Activated naive CD8-positive, alpha-beta T cell treated with anti-CD3 and anti-CD28 coated beads, Interleukin-2, amount 50 U/mL, for 16 hours (primary cell): ENCODE results near the gene OTUD7B.
"Not testable (repeated sequence)": the region's sequence is repeated elsewhere in the genome, so short reads cannot be mapped to it uniquely, and the experiment has no call there.

Experiments
- DNase-seq: peaks from one replicate; pipeline ENCODE4 v3.0.0-alpha.2; 2020; ENCODE audit warnings: low read depth, low spot score

OTUD7B gene

GRCh38 chr1:150003801-150004200, 6.7 kb downstream of the OTUD7B start:
- DNase-seq: no peak

- no peak for DNase-seq
Measured at GRCh38 chr1:150002217-150002616, 8.3 kb downstream of the OTUD7B start.

GRCh38 chr1:150001415-150001814, 9.1 kb downstream of the OTUD7B start:
- DNase-seq: no peak

GRCh38 chr1:149997585-149998262, 12.8 kb downstream of the OTUD7B start:
- no peak for DNase-seq

- no peak for DNase-seq
Measured at GRCh38 chr1:149995927-149996326, 14.6 kb downstream of the OTUD7B start.

- no peak for DNase-seq
Measured at GRCh38 chr1:149993764-149994163, 16.8 kb downstream of the OTUD7B start.

- no peak for DNase-seq
Measured at GRCh38 chr1:149993181-149993580, 17.3 kb downstream of the OTUD7B start.

- DNase-seq: no peak
Measured at GRCh38 chr1:149987297-149987595, 23.3 kb downstream of the OTUD7B start.

- no peak for DNase-seq
Measured at GRCh38 chr1:149986486-149987296, 23.8 kb downstream of the OTUD7B start.

- DNase-seq: no peak
Measured at GRCh38 chr1:149979972-149980540, 30.5 kb downstream of the OTUD7B start.

GRCh38 chr1:149979245-149979971, 31.1 kb downstream of the OTUD7B start:
- DNase-seq: no peak

- DNase-seq: no peak
Measured at GRCh38 chr1:149978547-149979023, 31.9 kb downstream of the OTUD7B start.

- no peak for DNase-seq
Measured at GRCh38 chr1:149977345-149977744, 33.2 kb downstream of the OTUD7B start.

- DNase-seq: no peak
Measured at GRCh38 chr1:149972547-149972946, 38.0 kb downstream of the OTUD7B start.

- DNase-seq: no peak
Measured at GRCh38 chr1:149967646-149968045, 42.9 kb downstream of the OTUD7B start.

GRCh38 chr1:149967041-149967440, 43.5 kb downstream of the OTUD7B start:
- DNase-seq: no peak

- no peak for DNase-seq
Measured at GRCh38 chr1:149966405-149966804, 44.1 kb downstream of the OTUD7B start.

- DNase-seq: no peak
Measured at GRCh38 chr1:149965440-149965839, 45.1 kb downstream of the OTUD7B start.

GRCh38 chr1:149963358-149963757, 47.2 kb downstream of the OTUD7B start:
- DNase-seq: no peak

- DNase-seq: no peak
Measured at GRCh38 chr1:149962736-149963135, 47.8 kb downstream of the OTUD7B start.

GRCh38 chr1:149962039-149962647, 48.4 kb downstream of the OTUD7B start:
- DNase-seq: no peak

- DNase-seq: not testable (repeated sequence)
Measured at GRCh38 chr1:149957548-149957947, 53.0 kb downstream of the OTUD7B start.
